GM21526 (cell line): ENCODE measurements around the gene EPN3.

Experiments used
- ATAC-seq: cut with Tn5 transposase; IDR thresholded peaks from one replicate; pipeline ENCODE4 v1.9.1; 2021; ENCODE audit warnings: moderate library complexity; ENCODE audit not compliant: unreplicated experiment, low FRiP score

Gene EPN3

GRCh38 chr17:50532452-50533024 is at the start of gene EPN3:
EPN3 (plus strand) TSS chr17:50532735; CDS start chr17:50536557, 3,822 bp downstream.
- ATAC-seq = no peak

- ATAC-seq = no peak
Observed at GRCh38 chr17:50483266-50483665, 49.3 kb upstream of the EPN3 start.

DNA sequence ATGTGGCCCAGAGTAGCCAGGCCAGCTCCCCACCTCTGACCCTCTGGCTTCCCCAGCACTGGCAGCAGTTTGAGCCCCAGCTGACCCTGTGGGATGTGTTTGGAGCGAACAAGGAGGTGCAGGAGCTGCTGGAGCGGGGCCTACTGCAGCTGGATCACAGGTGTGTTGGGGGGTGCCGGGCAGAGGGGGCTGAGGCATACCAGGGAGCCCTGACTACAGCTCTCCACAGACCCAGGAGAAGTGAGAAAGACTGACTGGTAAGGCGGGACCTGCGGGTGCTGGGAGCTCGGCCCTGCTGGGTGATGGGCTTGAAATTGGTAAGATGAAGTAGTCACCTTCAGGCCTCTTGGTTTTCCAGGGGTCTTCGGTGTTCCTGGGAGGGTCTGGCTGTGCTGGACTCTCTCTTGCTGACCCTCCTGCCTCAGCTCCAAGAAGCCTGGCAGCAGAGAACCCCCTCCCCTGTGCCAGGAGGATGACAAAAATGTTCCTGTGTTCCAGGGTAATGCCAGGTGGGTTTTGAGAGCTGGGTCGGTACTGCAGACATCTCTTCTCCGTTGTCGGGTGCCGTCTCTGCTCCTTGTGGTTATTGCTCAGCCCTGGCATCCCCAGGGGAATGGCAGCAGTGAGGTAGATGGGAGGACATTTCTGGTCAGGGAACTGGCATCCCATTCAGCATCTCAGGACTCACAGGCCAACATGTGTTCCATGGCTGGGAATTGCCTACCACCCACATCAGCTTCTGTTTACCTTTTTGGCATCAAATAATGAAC is 48.0 kb upstream of the EPN3 start:
- ATAC-seq = no peak

GRCh38 chr17:50487213-50488096 is 45.1 kb upstream of the EPN3 start:
- no peak for ATAC-seq

DNA sequence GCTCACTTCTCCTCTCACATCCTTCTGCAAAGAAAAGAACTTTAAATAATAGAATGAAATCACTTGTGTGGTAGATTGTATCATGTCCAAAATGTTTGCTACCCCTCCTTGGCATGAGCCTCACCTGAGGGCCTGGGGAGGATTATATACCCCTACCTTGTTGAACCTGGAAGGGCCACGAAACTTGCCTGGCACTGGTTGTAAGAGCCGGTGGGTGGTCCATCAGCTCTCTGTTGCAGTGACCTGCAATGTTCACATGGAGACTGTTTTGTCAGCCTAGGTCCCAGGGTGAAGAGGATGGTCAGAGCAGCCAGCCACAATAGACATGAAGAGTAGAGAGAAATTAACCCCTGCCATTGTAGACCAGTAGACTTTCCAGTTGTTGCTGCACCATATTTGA is 43.7 kb upstream of the EPN3 start:
- ATAC-seq = no peak

DNA sequence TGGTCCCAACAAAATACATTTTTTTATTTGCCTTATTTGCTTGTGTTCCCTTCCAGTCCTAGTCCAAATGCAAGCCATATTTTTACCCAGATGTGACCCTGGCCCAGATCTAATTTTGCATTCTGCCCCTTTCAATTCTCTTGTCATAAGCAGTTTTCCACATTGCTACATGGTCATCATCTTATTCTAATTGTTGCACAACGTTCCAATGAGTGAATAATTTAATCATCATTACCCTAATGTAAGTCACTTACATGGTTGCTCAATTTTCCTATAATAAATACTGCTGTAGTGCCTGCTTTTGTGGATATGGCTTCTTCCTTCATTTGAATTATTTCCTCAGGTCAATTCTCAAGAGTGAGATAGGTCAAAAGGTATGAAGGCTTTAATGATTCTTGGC is 41.0 kb upstream of the EPN3 start:
- ATAC-seq = no peak

DNA sequence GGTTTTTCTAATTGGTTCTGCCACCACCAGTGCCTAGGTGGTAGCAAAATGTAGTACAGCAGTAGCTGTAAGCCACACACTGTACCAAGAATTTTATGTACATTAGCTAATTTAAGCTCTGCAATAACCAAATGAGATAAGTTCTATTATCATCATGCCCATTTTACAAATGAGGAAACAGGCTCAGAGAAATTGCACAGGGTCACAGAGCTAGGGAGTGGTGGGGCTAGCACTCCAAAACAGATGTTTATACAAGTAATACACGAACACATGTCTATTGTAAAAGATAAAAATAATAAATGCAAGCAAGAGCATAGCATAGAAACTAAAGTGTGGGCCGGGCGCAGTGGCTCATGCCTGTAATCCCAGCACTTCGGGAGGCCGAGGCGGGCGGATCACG is 40.3 kb upstream of the EPN3 start:
- ATAC-seq = no peak

GRCh38 chr17:50493744-50494143 is 38.8 kb upstream of the EPN3 start:
- ATAC-seq = no peak

GRCh38 chr17:50495217-50495823 is 37.2 kb upstream of the EPN3 start:
- ATAC-seq = no peak

- no peak for ATAC-seq
Observed at GRCh38 chr17:50495918-50496317, 36.6 kb upstream of the EPN3 start.

- ATAC-seq = no peak
Observed at GRCh38 chr17:50498021-50498874, 34.3 kb upstream of the EPN3 start.

DNA sequence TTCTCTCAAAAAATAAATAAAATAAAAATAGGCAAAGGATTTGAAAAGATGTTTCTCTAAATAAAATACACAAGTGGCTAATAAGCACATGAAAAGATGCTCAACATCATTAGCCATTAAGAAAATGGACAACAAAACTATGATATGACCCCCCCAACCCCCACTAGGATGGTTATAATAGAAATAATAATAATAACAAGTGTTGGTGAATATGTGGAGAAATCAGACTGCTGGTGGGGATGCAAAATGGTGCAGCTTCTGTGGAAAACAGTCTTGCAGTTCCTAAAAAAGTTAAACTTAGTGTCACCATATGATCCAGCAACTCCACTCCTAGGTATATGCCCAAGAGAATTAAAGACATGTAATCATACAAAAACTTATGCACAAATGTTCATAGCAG is 33.3 kb upstream of the EPN3 start:
- no peak for ATAC-seq

- no peak for ATAC-seq
Observed at GRCh38 chr17:50499721-50500120, 32.8 kb upstream of the EPN3 start.

GRCh38 chr17:50501054-50501453 is 31.5 kb upstream of the EPN3 start:
- ATAC-seq = no peak

DNA sequence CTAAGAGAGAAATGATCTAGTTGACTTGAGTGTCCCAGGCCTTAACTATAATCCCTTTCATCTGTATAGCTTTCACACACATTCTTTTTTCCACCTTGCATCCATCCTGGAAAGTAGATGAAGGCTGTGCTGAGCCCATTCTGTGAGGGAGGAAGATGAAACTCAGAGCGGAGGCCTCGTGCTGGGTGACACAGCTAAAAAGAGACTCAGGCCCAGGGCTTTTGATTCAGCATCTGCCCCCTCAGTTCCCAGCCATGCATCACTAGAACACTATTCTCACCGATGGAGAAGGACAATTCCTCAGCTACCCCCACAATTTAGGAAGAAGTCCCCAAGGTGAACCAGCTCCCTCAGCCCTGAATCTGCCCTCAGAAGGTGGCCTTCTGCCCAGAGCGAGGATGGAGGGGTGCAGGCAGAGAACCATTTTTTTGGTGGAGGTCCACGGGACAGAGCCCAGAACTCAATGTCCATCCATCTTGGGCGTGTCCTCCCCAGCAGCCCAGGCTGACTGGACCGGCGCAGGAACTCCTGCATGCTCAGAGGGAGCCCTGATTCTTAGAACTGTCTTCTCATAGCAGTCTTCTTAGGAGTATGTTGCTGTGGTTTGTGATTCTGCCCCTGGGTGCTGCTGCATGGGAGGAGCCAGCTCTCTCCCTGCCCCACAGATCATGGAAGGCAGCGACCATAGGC is 30.1 kb upstream of the EPN3 start:
- no peak for ATAC-seq

GRCh38 chr17:50505591-50506130 is 26.9 kb upstream of the EPN3 start:
- ATAC-seq = no peak

DNA sequence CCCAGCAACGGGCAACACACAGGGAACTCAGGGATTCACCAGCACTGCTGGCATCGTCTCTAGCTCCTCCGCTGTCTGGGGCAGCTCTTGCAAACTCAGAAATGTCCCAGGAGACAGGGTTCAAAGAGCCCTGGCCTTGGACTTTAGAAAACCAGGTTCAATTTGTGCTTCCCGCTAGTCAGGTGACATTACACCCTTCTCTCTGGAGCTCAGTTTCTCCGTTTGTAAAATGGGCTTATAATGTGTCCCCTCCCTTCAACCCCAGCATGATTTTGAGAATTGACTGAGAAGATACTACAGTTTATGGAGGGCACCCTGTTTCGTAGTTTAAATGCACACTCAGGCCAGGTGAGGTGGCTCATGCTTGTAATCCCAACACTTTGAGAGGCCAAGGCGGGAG is 26.2 kb upstream of the EPN3 start:
- ATAC-seq = no peak

DNA sequence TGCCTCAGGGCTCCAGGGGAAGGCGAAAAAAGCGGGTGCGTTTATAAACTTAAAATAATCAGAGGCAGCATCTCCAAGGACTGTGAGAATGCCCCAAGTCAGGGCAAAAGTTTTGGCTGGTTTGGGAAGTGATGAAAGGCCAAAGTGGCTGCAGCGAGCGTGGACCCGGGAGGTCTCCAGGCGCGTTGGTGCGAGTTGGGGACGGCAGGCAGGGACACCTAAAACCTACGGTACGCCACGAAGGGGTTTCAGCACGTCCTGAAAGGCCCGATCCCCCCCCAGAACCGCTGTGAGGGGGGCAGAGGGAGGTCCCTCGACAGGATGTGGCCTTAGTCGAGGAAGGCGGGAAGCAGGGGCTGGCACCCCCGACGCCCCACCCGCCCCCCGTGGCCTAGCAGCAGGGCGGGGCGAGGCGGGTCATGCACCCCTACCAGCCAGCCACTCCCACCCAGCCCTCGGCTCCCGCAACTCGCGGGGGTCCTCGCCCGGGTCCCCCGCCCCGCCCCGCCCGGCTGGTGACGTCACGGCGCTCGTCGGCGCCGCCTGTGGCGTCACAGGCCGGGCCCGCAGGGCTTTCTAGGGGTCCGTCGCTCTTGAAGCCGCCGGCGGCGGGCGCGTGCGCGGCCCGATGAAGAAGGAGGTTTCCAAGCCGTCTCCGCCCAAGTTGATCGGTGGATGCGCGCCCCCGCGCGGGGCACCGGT is 24.5 kb upstream of the EPN3 start, which contains the start of gene MYCBPAP:
MYCBPAP (plus strand) TSS at position 569 of the 702 bp plus-strand sequence. CDS start 236 bp downstream, outside the sequence.
- no peak for ATAC-seq
